ENCODE data around the gene LCP1. TPM values are rescaled to one million over a fixed set of nuclear protein-coding genes. Genes with fewer than 3 reads are reported as not detected.
A peak's percentile ranks its signal among the peaks of the same experiment; 100 is the strongest.

LCP1 gene
- total and polyA plus RNA-seq, 12 donors = 17.3 to 109 (median 59.8) TPM

- H3K9me3 ChIP-seq (replicated peaks in 1 of 3) = no peaks in the 10 kb centered on the region
- TF ChIP-seq CTCF (IDR thresholded peaks at IDR 0.05) = peak; percentile 66 to 92 (median 86)
- no peak for TF ChIP-seq POLR2A (IDR thresholded peaks at IDR 0.05)
- intact Hi-C loops (cut with DNase I) = loop anchor here (10.0 kb wide), 1 partner anchor 312 kb away; no protein-coding TSS in a partner anchor
- no peaks in the 10 kb centered on the region for H3K4me1 ChIP-seq (replicated peaks in 1 of 2)
- H3K36me3 ChIP-seq (replicated peaks in 1 of 2) = no peaks in the 10 kb centered on the region
- H3K27ac ChIP-seq = no peak overlapping the region
- 45 to 51% (median 46%) methylated on average over 6 of the region's 6 CpGs for WGBS, 4 donors
- H3K27me3 ChIP-seq = no peaks in the 10 kb centered on the region
- DNase-seq = peak; percentile 65 to 94 (median 81)
- H3K4me3 ChIP-seq = no peak overlapping the region
These were observed 55.2 kb downstream of the LCP1 start for GRCh38 chr13:46126552-46127357.

- Histone ChIP-seq H3K9me3 (replicated peaks in 1 of 3) (no peaks in the 10 kb centered on the region), H3K4me3 (no peak overlapping the region), H3K27ac (no peak overlapping the region), H3K36me3 (replicated peaks in 1 of 2) (no peaks in the 10 kb centered on the region), H3K4me1 (replicated peaks in 1 of 2) (no peaks in the 10 kb centered on the region), H3K27me3 (no peaks in the 10 kb centered on the region)
- intact Hi-C loops (cut with DNase I) = loop anchor here (10.0 kb wide), 1 partner anchor 311 kb away; no protein-coding TSS in a partner anchor
- DNase-seq = no peak
- no peak for TF ChIP-seq CTCF (IDR thresholded peaks at IDR 0.05)
- TF ChIP-seq POLR2A (IDR thresholded peaks at IDR 0.05) = no peak
- WGBS, 4 donors = 38 to 75% (median 58%) methylated on average over 2 of the region's 2 CpGs
These were observed 55.9 kb downstream of the LCP1 start for GRCh38 chr13:46126056-46126455.

GRCh38 chr13:46124967-46125933 lies 56.7 kb downstream of the LCP1 start:
- Histone ChIP-seq H3K27ac (no peak overlapping the region), H3K36me3 (replicated peaks in 1 of 2) (no peaks in the 10 kb centered on the region), H3K4me3 (no peak overlapping the region), H3K27me3 (no peaks in the 10 kb centered on the region), H3K9me3 (replicated peaks in 1 of 3) (no peaks in the 10 kb centered on the region), H3K4me1 (replicated peaks in 1 of 2) (no peaks in the 10 kb centered on the region)
- no peak for TF ChIP-seq POLR2A (IDR thresholded peaks at IDR 0.05)
- TF ChIP-seq CTCF (IDR thresholded peaks at IDR 0.05) = no peak
- DNase-seq = no peak
- intact Hi-C loops (cut with DNase I) = loop anchor here (10.0 kb wide), 1 partner anchor 310 kb away; no protein-coding TSS in a partner anchor
- WGBS, 4 donors = 50 to 52% (median 51%) methylated on average over 11 of the region's 11 CpGs

GRCh38 chr13:46124531-46124966 lies 57.4 kb downstream of the LCP1 start:
- TF ChIP-seq CTCF (IDR thresholded peaks at IDR 0.05) = no peak
- TF ChIP-seq POLR2A (IDR thresholded peaks at IDR 0.05) = no peak
- intact Hi-C loops (cut with DNase I) = loop anchor here (10.0 kb wide), 1 partner anchor 310 kb away; no protein-coding TSS in a partner anchor
- Histone ChIP-seq H3K36me3 (replicated peaks in 1 of 2) (no peaks in the 10 kb centered on the region), H3K9me3 (replicated peaks in 1 of 3) (no peaks in the 10 kb centered on the region), H3K27ac (no peak overlapping the region), H3K4me1 (replicated peaks in 1 of 2) (peaks cover 0 to 4% of the 10 kb centered on the region in 2 donors), H3K4me3 (no peak overlapping the region), H3K27me3 (no peaks in the 10 kb centered on the region)
- WGBS, 4 donors = 71 to 76% (median 74%) methylated on average over 9 to 10 of the region's 10 CpGs
- DNase-seq = peak in 1 of 7 donors; percentile 6
